Measurements from ENCODE around the gene ATP6V1F.

GRCh38 chr7:128888756-128889095 is 26.1 kb downstream of the ATP6V1F start:
- no peak for TF ChIP-seq EZH2 (IDR thresholded peaks at IDR 0.05; ENCODE audit: borderline replicate concordance, low read length)
- TF ChIP-seq, protein P1, sequence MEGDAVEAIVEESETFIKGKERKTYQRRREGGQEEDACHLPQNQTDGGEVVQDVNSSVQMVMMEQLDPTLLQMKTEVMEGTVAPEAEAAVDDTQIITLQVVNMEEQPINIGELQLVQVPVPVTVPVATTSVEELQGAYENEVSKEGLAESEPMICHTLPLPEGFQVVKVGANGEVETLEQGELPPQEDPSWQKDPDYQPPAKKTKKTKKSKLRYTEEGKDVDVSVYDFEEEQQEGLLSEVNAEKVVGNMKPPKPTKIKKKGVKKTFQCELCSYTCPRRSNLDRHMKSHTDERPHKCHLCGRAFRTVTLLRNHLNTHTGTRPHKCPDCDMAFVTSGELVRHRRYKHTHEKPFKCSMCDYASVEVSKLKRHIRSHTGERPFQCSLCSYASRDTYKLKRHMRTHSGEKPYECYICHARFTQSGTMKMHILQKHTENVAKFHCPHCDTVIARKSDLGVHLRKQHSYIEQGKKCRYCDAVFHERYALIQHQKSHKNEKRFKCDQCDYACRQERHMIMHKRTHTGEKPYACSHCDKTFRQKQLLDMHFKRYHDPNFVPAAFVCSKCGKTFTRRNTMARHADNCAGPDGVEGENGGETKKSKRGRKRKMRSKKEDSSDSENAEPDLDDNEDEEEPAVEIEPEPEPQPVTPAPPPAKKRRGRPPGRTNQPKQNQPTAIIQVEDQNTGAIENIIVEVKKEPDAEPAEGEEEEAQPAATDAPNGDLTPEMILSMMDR (conservative IDR thresholded peaks at IDR 0.05 in 1 of 2, IDR thresholded peaks at IDR 0.05 in 1 of 2; ENCODE audit: extremely low read depth in 1 of 2, insufficient read depth in 1 of 2, low read depth in 1 of 2, low read length in 2 of 2): no peak
